Sciatic nerve (tissue), 2 donors: Measurements from ENCODE around the gene SOD1. TPM values are rescaled to one million over a fixed set of nuclear protein-coding genes. Genes with fewer than 3 reads are reported as not detected.
"Not testable (repeated sequence)": the region's sequence is repeated elsewhere in the genome, so short reads cannot be mapped to it uniquely, and the experiment has no call there.

Experiments used
- ATAC-seq: fragments of 200-7000 bp; cut with Tn5 transposase; one replicate; pipeline ENCODE4 v1.9.1; 2020; ENCODE audit warnings: mild to moderate bottlenecking, moderate library complexity
- DNase-seq: peaks from one replicate; pipeline ENCODE4 v3.0.0-alpha.2; 2020; ENCODE audit warnings: low spot score
- intact Hi-C: fragments of 100-400 bp; cut with DNase I; formaldehyde crosslinking; loops from one replicate; pipeline ENCODE4 v1.14.2; 2022
- total RNA-seq: library from RNA; stranded (reverse); fragmentation: NEBNext Ultra II Directional; extraction: Animal tissue kit (Norgen Biotek cat#: 25700); gene quantifications from one replicate; pipeline ENCODE4 v1.2.1, GENCODE V29; 2021
- donor health status: DM: no; HTN: no; CAD: no.
- donor health status: DM: no; HTN: no; CAD: no.

The SOD1 gene
- total RNA-seq, 1 donor from 2014 or later: 209 TPM

GRCh38 chr21:31654340-31654739, 5.2 kb upstream of the SOD1 start:
- ATAC-seq (no peak), DNase-seq (no peak)

DNA sequence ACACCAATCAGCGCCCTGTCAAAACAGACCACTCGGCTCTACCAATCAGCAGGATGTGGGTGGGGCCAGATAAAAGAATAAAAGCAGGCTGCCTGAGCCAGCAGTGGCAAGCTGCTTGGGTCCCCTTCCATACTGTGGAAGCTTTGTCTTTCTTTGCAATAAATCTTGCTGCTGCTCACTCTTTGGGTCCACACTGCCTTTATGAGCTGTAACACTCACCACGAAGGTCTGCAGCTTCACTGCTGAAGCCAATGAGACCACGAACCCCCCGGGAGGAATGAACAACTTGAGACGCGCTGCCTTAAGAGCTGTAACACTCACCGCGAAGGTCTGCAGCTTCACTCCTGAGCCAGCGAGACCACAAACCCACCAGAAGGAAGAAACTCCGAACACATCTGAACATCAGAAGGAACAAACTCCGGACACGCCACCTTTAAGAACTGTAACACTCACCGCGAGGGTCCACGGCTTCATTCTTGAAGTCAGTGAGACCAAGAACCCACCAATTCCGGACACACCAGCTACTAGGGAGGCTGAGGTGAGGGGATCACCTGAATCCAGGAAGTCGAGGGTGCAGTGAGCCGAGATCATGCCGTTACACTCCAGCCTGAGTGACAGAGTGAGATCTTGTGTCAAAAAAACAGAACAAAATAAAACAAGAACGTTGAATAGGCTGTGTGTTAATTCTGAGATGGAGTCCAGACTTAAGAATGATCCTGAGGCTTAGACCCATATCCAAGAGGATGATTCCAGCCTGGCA, 4.5 kb upstream of the SOD1 start:
- DNase-seq, ATAC-seq, intact Hi-C loops: not testable (repeated sequence)

More at GRCh38 chr21:31654340-31654739, 5.2 kb upstream of the SOD1 start:
- intact Hi-C loops: no loop called here

DNA sequence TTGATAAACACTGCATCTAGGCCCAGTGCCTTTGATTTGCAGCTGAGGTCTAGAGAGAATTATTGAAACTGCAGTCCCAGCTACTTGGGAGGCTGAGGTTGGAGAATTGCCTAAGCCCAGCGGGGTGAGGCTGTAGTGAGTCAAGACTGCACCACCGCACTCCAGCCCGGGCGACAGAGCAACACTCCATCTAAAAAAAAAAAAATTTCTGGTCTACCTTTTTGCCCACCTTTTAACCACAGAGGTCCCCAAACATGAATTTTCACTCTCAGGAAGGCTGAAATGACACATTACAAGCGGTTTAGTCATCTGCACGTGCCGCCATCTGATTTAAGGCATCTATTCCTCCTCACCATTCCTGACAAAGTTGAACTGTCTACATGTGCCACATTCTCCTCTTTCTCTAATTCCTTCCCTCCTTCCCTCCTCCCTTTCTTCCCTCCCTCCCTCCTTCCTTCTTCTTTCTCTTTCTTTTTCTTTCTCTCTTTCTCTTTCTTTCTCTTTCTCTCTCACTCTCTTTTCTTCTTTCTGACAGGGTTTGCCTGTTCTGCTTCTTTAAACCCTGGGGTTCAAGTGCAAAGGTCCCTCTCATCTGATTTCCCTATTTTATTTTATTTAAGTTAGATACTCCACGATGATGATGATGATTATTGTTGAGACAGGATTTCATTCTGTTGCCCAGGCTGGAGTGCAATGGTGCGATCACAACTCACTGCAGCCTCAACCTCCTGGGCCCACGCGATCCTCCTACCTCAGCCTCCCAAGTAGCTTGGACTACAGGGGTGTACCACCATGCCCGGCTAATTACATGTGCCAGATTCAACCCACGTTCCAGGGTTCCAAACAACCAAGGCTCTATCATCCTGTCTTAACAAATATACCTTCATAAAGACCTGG, 3.0 kb upstream of the SOD1 start:
- ATAC-seq (no peak), DNase-seq (no peak)

GRCh38 chr21:31658053-31658452, 1.4 kb upstream of the SOD1 start:
- intact Hi-C loops: no loop called here
- DNase-seq (no peak), ATAC-seq (no peak)

More for the DNA sequence above, 3.0 kb upstream of the SOD1 start:
- intact Hi-C loops: no loop called here

DNA sequence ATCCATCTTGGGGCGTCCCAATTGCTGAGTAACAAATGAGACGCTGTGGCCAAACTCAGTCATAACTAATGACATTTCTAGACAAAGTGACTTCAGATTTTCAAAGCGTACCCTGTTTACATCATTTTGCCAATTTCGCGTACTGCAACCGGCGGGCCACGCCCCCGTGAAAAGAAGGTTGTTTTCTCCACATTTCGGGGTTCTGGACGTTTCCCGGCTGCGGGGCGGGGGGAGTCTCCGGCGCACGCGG, 282 bp upstream of the SOD1 start:
- peak; percentile 42 for ATAC-seq
- intact Hi-C loops: no loop called here

DNA sequence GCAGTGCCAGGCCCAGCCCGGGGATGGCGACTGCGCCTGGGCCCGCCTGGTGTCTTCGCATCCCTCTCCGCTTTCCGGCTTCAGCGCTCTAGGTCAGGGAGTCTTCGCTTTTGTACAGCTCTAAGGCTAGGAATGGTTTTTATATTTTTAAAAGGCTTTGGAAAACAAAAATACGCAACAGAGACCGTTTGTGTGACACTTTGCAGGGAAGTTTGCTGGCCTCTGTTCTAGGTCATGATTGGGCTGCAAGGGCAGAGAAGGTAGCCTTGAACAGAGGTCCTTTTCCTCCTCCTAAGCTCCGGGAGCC, 719 bp downstream of the SOD1 start:
- DNase-seq: no peak
- intact Hi-C loops: no loop called here
- ATAC-seq: peak; percentile 14

More for the DNA sequence above, 282 bp upstream of the SOD1 start:
- DNase-seq: no peak

- DNase-seq: no peak
- no peak for ATAC-seq
- intact Hi-C loops: no loop called here
Measured at GRCh38 chr21:31660591-31660990, 1.1 kb downstream of the SOD1 start.

DNA sequence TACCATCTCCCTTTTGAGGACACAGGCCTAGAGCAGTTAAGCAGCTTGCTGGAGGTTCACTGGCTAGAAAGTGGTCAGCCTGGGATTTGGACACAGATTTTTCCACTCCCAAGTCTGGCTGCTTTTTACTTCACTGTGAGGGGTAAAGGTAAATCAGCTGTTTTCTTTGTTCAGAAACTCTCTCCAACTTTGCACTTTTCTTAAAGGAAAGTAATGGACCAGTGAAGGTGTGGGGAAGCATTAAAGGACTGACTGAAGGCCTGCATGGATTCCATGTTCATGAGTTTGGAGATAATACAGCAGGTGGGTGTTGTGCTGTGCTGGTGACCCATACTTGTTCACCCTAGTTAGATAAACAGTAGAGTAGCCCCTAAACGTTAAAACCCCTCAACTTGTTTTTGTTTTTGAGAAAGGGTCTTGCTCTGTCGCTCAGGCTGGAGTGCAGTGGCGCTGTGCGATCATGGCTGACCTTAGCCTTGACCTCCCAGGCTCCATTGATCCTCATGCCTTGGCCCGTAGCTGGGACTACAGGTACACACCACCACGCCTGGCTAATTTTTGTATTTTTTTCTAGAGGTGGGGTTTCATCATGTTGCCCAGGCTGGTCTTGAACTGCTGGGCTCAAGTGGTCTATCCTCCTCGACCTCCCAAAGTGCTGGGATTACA, 4.2 kb downstream of the SOD1 start:
- DNase-seq (no peak), ATAC-seq (no peak)
- intact Hi-C loops: no loop called here

- DNase-seq (no peak), ATAC-seq (peak; percentile 57)
- intact Hi-C loops: no loop called here
Measured at GRCh38 chr21:31665397-31665796, 5.9 kb downstream of the SOD1 start.

DNA sequence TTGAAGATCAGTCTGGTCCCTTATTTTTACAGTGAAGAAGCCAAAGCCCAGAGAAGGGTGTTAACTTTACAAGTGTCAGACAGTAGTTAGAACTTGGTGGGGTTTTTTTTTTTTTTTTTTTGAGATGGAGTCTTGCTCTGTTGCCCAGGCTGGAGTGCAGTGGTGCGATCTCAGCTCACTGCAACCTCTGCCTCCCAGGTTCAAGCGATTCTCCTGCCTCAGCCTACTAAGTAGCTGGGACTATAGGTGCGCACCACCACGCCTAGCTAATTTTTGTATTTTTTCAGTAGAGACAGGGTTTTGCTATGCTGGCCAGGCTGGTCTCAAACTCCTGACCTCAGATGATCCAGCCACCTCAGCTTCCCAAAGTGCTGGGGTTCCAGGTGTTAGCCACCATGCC, 6.4 kb downstream of the SOD1 start:
- ATAC-seq, intact Hi-C loops, DNase-seq: not testable (repeated sequence)

- intact Hi-C loops: no loop called here
- DNase-seq (no peak), ATAC-seq (no peak)
Measured at GRCh38 chr21:31666445-31667010, 7.0 kb downstream of the SOD1 start.

DNA sequence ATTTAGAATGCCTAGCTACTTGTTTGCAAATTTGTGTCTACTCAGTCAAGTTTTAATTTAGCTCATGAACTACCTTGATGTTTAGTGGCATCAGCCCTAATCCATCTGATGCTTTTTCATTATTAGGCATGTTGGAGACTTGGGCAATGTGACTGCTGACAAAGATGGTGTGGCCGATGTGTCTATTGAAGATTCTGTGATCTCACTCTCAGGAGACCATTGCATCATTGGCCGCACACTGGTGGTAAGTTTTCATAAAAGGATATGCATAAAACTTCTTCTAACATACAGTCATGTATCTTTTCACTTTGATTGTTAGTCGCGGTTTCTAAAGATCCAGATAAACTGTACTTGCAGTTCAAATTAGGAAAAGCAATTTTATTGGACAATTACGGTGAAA, 7.6 kb downstream of the SOD1 start:
- intact Hi-C loops: no loop called here
- DNase-seq (no peak), ATAC-seq (no peak)

DNA sequence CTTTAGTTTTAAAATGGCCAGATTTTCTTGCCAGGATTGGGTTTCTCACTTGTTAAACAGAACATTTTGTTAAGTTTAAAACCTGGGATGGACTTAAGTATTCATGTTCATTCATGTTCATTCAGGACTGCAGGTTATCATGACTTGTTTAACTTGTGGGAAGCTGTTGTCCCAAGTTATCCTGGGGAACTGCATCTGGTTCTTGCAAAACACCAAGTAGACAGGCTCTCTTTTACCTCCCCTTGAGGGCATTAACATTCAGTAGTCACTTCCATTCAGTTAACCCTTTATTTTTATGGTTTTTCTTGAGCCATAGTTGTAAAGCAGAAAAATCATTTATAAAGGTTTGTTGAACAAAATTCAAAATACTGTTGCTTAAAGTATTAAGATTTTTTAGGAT, 8.1 kb downstream of the SOD1 start:
- intact Hi-C loops: no loop called here
- DNase-seq: no peak

GRCh38 chr21:31668651-31669491, 9.4 kb downstream of the SOD1 start:
- intact Hi-C loops: no loop called here
- ATAC-seq: no peak
- DNase-seq: no peak

More for the DNA sequence above, 8.1 kb downstream of the SOD1 start:
- no peak for ATAC-seq

DNA sequence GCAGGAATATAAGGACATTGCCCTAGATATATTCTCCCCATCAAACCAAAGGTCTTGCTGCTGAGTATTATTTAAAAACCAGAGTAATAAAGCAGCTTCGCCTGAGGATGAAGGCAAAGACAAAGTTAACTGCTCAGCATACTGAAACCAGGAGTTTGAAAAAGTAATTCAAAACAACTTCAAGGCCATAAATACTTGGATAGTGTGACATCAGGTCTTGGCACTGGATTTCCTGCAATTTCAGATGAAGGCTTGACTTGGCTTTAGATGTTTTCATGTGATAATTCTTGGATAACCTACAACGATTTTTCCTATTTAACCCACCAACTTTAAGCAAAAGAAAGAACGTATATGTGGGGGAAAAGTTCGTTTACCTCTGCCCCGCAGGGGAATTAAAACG, 10.6 kb downstream of the SOD1 start:
- ATAC-seq: no peak
- DNase-seq: no peak
- intact Hi-C loops: no loop called here

DNA sequence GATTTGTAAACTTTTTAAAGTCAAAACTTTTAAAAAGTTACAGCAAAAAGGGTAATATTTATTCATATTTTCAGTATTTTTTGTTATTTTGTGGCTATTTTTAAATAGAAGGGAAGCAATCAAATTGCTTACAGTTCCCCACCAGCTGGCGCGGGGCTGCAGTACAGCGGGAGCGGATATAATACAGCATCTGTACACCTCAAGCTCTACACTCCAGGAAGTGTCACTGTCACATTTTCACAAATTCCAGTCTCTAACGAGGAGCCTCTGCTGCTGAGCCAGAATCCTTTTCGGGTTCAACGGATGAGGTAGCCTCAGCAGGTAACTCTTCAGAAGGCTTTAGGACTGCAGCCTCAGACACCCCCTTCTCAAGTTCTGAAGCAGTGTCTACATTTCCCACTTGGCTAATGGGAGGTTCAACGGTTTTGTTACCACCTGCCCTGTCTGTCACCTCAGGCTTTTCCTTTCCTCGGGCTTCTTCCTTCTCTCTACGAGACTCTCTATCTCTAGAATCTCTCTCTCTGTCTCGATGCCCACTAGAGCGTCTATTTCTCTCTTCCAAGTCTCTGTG, 11.7 kb downstream of the SOD1 start:
- DNase-seq: no peak
- ATAC-seq: no peak
- intact Hi-C loops: no loop called here

GRCh38 chr21:31671931-31672330, 12.4 kb downstream of the SOD1 start:
- ATAC-seq (no peak), DNase-seq (no peak)
- intact Hi-C loops: no loop called here

GRCh38 chr21:31673321-31673912, 13.9 kb downstream of the SOD1 start:
- DNase-seq (no peak), ATAC-seq (no peak)
- intact Hi-C loops: no loop called here
